Endodermal cell (in vitro differentiated cells): ENCODE results near the gene RPS6KB2. TPM values are rescaled to one million over a fixed set of nuclear protein-coding genes. Genes with fewer than 3 reads are reported as not detected.
"Not testable (repeated sequence)": the region's sequence is repeated elsewhere in the genome, so short reads cannot be mapped to it uniquely, and the experiment has no call there.

Source experiments
- DNase-seq: peaks from one replicate; pipeline ENCODE4 v3.0.0-alpha.2; 2017
- H3K27ac ChIP-seq: 2 replicates; pipeline ENCODE4 v1.5.1; 2013; ENCODE audit warnings: mild to moderate bottlenecking, low read depth, low read length, moderate library complexity
- H3K27me3 ChIP-seq: 2 replicates; pipeline ENCODE4 v1.6.1; 2013; ENCODE audit warnings: mild to moderate bottlenecking, low read length, moderate library complexity; ENCODE audit not compliant: insufficient read depth, control insufficient read depth, poor library complexity, severe bottlenecking
- H3K36me3 ChIP-seq: 2 replicates; pipeline ENCODE4 v1.7.0; 2013; ENCODE audit warnings: mild to moderate bottlenecking, low read length, moderate library complexity; ENCODE audit not compliant: control insufficient read depth, insufficient read depth
- H3K4me1 ChIP-seq: one replicate; pipeline ENCODE4 v1.7.0; 2013; ENCODE audit warnings: low read length; ENCODE audit not compliant: control insufficient read depth, insufficient read depth
- H3K4me3 ChIP-seq: 2 replicates; pipeline ENCODE4 v1.5.1; 2013; ENCODE audit warnings: mild to moderate bottlenecking, low read length, moderate library complexity
- H3K9ac ChIP-seq: 2 replicates; pipeline ENCODE4 v1.6.1; 2013; ENCODE audit warnings: mild to moderate bottlenecking, low read length, moderate library complexity; ENCODE audit not compliant: poor library complexity, severe bottlenecking; ENCODE audit errors: extremely low read depth
- H3K9me3 ChIP-seq: 2 replicates; pipeline ENCODE4 v1.6.1; 2013; ENCODE audit warnings: mild to moderate bottlenecking, low read length, moderate library complexity; ENCODE audit not compliant: control insufficient read depth
- H3K27ac Mint-ChIP-seq: 2 replicates; pipeline ENCODE4 v1.8.0; 2020; ENCODE audit warnings: mixed read lengths
- H3K27me3 Mint-ChIP-seq: 2 replicates; pipeline ENCODE4 v1.8.0; 2021; ENCODE audit warnings: mild to moderate bottlenecking, mixed read lengths; ENCODE audit not compliant: insufficient read depth
- H3K36me3 Mint-ChIP-seq: 2 replicates; pipeline ENCODE4 v1.8.0; 2020; ENCODE audit warnings: low read depth, mixed read lengths
- H3K4me1 Mint-ChIP-seq: 2 replicates; pipeline ENCODE4 v1.8.0; 2020; ENCODE audit warnings: mixed read lengths
- H3K4me3 Mint-ChIP-seq: 2 replicates; pipeline ENCODE4 v1.8.0; 2020; ENCODE audit warnings: mild to moderate bottlenecking, moderate library complexity, mixed read lengths
- H3K9me3 Mint-ChIP-seq: 2 replicates; pipeline ENCODE4 v1.8.0; 2020; ENCODE audit warnings: mild to moderate bottlenecking, mixed read lengths
- WGBS, 2 experiments: methylation state at CpG; one replicate each; pipeline versions ENCODE4 v1.1.5 to v1.1.7; 2013; ENCODE audit warnings: missing lambda C conversion rate in 2 of 2, mixed read lengths in 1 of 2; ENCODE audit not compliant: insufficient coverage in 1 of 2, insufficient read length in 1 of 2; 5-methylcytosine and 5-hydroxymethylcytosine counted together
- total RNA-seq, 2 donors: library from RNA; stranded (reverse); fragmentation: NEBNext Ultra II Directional in 1 of 2; extraction: Animal tissue kit (Norgen Biotek cat#: 25700) in 1 of 2; gene quantifications; 2 replicates in 1 of 2; 3 replicates in 1 of 2; pipeline ENCODE4 v1.2.1, GENCODE V29; 2021
- TF ChIP-seq, protein P1 (sequence below): fragments of 200-600 bp; sonication (generic); conservative IDR thresholded peaks from 2 replicates; pipeline ENCODE4 v1.5.0; 2021; ENCODE audit warnings: antibody characterized with exemption, mild to moderate bottlenecking

RPS6KB2 gene
- total RNA-seq, 2 donors from 2014 or later = 47.0 to 51.8 TPM

DNA sequence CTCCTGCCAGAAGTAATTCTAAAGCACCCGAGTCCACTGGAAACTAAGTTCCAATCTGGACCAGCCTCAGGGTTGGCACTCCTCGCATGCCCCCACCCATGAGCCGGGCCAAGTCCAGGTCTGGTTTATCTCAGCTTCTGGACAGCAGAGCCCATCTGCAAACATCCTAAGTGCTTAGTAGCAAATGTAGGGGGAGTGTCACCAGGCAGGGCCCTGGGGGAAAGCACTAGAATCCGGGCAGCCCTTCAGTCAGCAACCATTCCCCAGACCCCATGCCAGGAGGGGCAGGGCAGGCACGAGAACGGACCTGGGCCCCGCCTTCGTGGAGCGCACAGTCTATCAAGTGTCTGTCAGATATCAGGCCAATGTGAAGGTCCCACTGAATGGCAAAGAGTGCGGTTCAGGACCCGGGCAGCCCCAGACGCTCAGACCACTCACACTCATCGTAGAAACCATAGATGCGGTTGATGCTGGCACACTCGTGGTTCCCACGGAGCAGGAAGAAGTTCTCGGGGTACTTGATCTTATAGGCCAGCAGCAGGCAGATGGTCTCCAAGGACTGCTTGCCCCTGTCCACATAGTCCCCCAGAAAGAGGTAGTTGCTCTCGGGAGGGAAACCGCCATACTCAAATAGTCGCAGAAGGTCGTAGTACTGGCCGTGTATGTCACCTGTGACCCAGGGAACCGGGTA lies 27.9 kb upstream of the RPS6KB2 start:
- TF ChIP-seq, protein P1, sequence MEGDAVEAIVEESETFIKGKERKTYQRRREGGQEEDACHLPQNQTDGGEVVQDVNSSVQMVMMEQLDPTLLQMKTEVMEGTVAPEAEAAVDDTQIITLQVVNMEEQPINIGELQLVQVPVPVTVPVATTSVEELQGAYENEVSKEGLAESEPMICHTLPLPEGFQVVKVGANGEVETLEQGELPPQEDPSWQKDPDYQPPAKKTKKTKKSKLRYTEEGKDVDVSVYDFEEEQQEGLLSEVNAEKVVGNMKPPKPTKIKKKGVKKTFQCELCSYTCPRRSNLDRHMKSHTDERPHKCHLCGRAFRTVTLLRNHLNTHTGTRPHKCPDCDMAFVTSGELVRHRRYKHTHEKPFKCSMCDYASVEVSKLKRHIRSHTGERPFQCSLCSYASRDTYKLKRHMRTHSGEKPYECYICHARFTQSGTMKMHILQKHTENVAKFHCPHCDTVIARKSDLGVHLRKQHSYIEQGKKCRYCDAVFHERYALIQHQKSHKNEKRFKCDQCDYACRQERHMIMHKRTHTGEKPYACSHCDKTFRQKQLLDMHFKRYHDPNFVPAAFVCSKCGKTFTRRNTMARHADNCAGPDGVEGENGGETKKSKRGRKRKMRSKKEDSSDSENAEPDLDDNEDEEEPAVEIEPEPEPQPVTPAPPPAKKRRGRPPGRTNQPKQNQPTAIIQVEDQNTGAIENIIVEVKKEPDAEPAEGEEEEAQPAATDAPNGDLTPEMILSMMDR = no peak
- peak overlapping the region; percentile 66 for H3K4me3 Mint-ChIP-seq
- peaks cover 12% of the 10 kb centered on the region for H3K4me1 Mint-ChIP-seq
- no peaks in the 10 kb centered on the region for H3K9me3 ChIP-seq
- H3K4me1 ChIP-seq = peaks cover 10% of the 10 kb centered on the region
- H3K36me3 ChIP-seq = peaks cover 32% of the 10 kb centered on the region
- peak overlapping the region; percentile 94 for H3K4me3 ChIP-seq
- no peaks in the 10 kb centered on the region for H3K27me3 Mint-ChIP-seq
- no peaks in the 10 kb centered on the region for H3K9me3 Mint-ChIP-seq
- no peak for DNase-seq
- H3K9ac ChIP-seq = peak overlapping the region; percentile 75
- H3K27ac ChIP-seq = no peak overlapping the region
- H3K27me3 ChIP-seq = no peaks in the 10 kb centered on the region
- peaks cover 34% of the 10 kb centered on the region for H3K36me3 Mint-ChIP-seq
- 84 to 86% methylated on average over 17 to 23 of the region's 23 CpGs for WGBS, 2 experiments
- peak overlapping the region; percentile 61 for H3K27ac Mint-ChIP-seq

DNA sequence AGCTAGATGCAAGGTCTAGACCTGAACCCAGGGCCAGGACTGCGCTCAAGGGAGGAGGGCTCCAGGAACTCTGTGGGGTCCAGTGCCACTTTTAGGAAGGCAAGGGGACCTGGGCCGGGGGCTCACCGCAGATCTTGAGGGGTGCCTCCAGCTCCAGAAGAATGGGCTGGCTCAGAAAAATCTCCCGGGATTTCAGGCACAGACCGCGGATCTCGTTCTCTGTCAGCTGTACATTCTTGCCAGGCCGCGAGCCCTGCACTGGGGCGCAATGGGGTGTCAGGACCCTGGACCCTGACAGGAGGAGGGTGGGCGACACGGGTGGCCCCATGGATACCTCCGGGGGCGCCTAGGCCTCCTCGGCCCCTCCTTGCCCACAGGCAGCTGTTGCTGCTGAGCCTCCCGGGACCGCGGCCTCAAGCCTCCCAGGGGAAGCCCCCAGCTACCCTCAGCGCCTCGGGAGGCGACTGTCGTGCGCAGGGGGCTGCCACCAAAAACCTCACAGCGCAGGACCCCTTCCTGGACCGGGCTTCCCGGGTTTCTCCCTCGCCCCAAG lies 27.3 kb upstream of the RPS6KB2 start:
- Mint-ChIP-seq H3K4me1 (peaks cover 12% of the 10 kb centered on the region), H3K4me3 (peak overlapping the region; percentile 66), H3K36me3 (peaks cover 33% of the 10 kb centered on the region), H3K9me3 (no peaks in the 10 kb centered on the region), H3K27ac (no peak overlapping the region), H3K27me3 (no peaks in the 10 kb centered on the region)
- TF ChIP-seq, protein P1 = no peak
- H3K4me3 ChIP-seq = peak overlapping the region; percentile 94
- peaks cover 28% of the 10 kb centered on the region for H3K36me3 ChIP-seq
- no peak for DNase-seq
- no peaks in the 10 kb centered on the region for H3K27me3 ChIP-seq
- 12 to 26% methylated on average over 12 to 27 of the region's 27 CpGs for WGBS, 2 experiments
- peak overlapping the region; percentile 75 for H3K9ac ChIP-seq
- H3K4me1 ChIP-seq = peaks cover 10% of the 10 kb centered on the region
- H3K27ac ChIP-seq = no peak overlapping the region
- no peaks in the 10 kb centered on the region for H3K9me3 ChIP-seq

DNA sequence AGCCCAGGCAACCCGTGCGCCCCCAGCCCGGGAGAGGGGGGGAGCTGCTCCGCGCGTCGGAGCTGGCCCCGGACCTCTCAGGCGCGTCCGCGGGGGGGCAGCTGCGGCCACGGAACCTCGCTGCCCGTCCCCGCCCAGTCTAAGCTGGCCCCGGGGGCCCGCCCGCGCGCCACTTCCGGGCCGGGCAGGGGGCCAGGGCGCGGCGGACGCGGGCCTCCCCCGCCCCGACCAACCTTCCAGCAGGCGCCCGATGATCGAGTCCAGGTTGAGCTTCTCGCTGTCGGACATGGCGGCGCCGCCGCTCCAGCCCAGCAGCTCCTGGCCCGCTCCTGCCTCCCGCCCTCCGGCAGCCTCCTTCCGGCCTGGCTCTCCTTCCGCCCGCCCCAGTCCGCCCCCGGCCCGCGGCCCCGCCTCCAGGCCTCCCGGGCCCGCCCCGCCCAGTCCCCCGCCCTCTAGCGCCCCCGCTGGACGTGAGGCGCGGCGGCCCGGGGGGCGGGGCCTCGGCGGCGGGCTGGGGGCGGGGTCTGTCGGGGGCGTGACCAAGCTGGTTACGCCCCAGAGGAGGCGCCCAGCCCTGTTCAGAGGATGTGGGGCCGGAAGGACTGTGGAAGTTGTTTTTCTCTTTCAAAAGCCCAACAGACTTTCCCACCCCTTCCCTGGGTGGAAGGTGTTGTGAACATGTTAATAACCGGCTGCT lies 26.7 kb upstream of the RPS6KB2 start, which contains the start of gene PPP1CA:
Gene PPP1CA (minus strand): TSS at position 364 of the 697 bp plus-strand sequence. CDS start 76 bp downstream, at position 288.
- Mint-ChIP-seq H3K27me3 (no peaks in the 10 kb centered on the region), H3K27ac (no peak within 1 kb of the TSS), H3K4me3 (peak within 1 kb of the TSS; percentile 66), H3K9me3 (no peaks in the 10 kb centered on the region), H3K36me3 (peaks cover 30% of the 10 kb centered on the region), H3K4me1 (peaks cover 12% of the 10 kb centered on the region)
- TF ChIP-seq, protein P1 = peak; percentile 76
- peak; percentile 95 for DNase-seq
- Histone ChIP-seq H3K27me3 (no peaks in the 10 kb centered on the region), H3K27ac (peak within 1 kb of the TSS; percentile 44), H3K9me3 (no peaks in the 10 kb centered on the region), H3K4me3 (peak within 1 kb of the TSS; percentile 94), H3K4me1 (peaks cover 10% of the 10 kb centered on the region), H3K9ac (peak within 1 kb of the TSS; percentile 75), H3K36me3 (peaks cover 28% of the 10 kb centered on the region)
- WGBS, 2 experiments = 0% methylated on average over 4 to 72 of the region's 73 CpGs

DNA sequence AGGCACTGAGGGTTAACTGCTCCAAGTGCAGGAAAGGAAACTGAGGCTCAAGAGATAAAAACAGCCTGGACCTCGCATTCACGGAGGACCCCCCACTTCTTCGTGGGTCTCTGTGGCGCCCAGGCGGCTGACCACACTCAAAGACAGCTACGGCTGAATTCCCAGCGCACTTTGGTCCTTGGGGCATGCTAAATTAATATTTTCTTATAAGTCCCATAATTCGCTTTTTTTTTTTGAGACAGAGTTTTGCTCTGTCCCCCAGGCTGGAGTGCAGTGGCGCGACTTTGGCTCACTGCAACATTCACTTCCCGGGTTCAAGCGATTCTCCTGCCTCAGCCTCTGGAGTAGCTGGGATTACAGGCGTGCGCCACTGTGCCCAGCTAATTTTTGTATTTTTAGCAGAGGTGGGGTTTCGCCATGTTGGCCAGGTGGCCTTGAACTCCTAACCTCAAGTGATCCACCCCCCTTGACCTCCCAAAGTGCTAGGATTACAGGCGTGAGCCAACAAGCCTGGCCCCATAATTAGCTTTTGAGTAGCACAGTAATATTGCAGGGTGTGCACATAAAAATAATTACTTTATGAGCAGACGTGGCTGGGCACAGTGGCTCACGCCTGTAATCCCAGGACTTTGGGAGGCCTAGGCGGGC lies 26.0 kb upstream of the RPS6KB2 start:
- not testable (repeated sequence) for H3K4me1 ChIP-seq, H3K27ac Mint-ChIP-seq, H3K4me1 Mint-ChIP-seq, H3K9me3 Mint-ChIP-seq, DNase-seq, H3K4me3 ChIP-seq, H3K27me3 Mint-ChIP-seq, H3K9ac ChIP-seq, H3K9me3 ChIP-seq, H3K27ac ChIP-seq, H3K27me3 ChIP-seq
- peak overlapping the region; percentile 66 for H3K4me3 Mint-ChIP-seq
- WGBS, 2 experiments = 87 to 89% methylated on average over 18 to 19 of the region's 19 CpGs
- peaks cover 26% of the 10 kb centered on the region for H3K36me3 Mint-ChIP-seq
- peaks cover 28% of the 10 kb centered on the region for H3K36me3 ChIP-seq
